Measurements from ENCODE around the gene NOX1. TPM values are rescaled to one million over a fixed set of nuclear protein-coding genes. Genes with fewer than 3 reads are reported as not detected.

NOX1 gene
- total and polyA plus RNA-seq, 2 of the 13 experiments (the other 11 are each of a cell fraction or from before 2014, with no cell fraction given) = 0.07 TPM; not detected in 1

DNA sequence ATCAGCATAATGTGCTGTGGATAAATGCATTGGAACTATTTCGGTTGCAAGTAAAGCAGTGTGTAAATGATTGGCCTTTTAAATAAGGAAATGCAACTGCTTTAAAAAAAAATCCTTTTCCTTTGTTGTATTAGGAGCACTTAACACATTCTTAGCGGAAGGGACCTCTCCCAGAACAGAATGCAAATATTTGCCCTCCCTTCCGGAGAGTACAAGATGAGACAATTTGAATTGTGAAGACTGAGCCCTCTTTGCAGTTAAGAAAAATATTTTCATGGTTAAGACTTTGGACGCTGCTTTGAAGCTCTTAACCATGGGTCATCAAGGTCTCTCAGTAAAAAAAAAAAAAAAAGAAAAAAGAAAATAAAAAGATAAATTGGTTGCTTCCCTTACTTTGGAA is 9.5 kb upstream of the NOX1 start (continued):
- TF ChIP-seq, protein P1, sequence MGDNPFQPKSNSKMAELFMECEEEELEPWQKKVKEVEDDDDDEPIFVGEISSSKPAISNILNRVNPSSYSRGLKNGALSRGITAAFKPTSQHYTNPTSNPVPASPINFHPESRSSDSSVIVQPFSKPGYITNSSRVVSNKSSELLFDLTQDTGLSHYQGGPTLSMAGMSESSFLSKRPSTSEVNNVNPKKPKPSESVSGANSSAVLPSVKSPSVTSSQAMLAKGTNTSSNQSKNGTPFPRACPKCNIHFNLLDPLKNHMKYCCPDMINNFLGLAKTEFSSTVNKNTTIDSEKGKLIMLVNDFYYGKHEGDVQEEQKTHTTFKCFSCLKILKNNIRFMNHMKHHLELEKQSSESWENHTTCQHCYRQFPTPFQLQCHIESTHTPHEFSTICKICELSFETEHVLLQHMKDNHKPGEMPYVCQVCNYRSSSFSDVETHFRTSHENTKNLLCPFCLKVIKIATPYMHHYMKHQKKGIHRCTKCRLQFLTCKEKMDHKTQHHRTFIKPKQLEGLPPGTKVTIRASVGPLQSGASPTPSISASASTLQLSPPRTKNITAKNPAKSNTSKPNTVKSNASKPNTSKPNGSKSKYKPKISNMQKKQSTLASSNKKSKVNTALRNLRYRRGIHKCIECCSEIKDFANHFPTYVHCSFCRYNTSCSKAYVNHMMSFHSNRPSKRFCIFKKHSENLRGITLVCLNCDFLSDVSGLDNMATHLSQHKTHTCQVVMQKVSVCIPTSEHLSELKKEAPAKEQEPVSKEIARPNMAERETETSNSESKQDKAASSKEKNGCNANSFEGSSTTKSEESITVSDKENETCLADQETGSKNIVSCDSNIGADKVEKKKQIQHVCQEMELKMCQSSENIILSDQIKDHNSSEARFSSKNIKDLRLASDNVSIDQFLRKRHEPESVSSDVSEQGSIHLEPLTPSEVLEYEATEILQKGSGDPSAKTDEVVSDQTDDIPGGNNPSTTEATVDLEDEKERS (CRISPR knock-in tag; IDR thresholded peaks at IDR 0.05) = no peak
- no peak for TF ChIP-seq PCBP1 (IDR thresholded peaks at IDR 0.05; ENCODE audit: borderline replicate concordance, low read depth, low read length)
- TF ChIP-seq, protein P2, sequence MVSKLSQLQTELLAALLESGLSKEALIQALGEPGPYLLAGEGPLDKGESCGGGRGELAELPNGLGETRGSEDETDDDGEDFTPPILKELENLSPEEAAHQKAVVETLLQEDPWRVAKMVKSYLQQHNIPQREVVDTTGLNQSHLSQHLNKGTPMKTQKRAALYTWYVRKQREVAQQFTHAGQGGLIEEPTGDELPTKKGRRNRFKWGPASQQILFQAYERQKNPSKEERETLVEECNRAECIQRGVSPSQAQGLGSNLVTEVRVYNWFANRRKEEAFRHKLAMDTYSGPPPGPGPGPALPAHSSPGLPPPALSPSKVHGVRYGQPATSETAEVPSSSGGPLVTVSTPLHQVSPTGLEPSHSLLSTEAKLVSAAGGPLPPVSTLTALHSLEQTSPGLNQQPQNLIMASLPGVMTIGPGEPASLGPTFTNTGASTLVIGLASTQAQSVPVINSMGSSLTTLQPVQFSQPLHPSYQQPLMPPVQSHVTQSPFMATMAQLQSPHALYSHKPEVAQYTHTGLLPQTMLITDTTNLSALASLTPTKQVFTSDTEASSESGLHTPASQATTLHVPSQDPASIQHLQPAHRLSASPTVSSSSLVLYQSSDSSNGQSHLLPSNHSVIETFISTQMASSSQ (IDR thresholded peaks at IDR 0.05; ENCODE audit: low read depth) = no peak
- TF ChIP-seq, protein P2 (CRISPR knock-in tag; IDR thresholded peaks at IDR 0.05; ENCODE audit: borderline replicate concordance) = no peak
- peak; percentile 56; the same call in 1 of the 2 replicates for TF ChIP-seq NR2F2 (IDR thresholded peaks at IDR 0.05; ENCODE audit: borderline replicate concordance, low read depth)
- TF ChIP-seq, protein P3, sequence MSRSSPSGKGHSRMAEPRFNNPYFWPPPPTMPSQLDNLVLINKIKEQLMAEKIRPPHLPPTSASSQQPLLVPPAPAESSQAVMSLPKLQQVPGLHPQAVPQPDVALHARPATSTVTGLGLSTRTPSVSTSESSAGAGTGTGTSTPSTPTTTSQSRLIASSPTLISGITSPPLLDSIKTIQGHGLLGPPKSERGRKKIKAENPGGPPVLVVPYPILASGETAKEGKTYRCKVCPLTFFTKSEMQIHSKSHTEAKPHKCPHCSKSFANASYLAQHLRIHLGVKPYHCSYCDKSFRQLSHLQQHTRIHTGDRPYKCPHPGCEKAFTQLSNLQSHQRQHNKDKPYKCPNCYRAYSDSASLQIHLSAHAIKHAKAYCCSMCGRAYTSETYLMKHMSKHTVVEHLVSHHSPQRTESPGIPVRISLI (CRISPR knock-in tag; IDR thresholded peaks at IDR 0.05; ENCODE audit: borderline replicate concordance) = peak; percentile 83
- no peak for TF ChIP-seq TBX2 (CRISPR knock-in tag; IDR thresholded peaks at IDR 0.05; ENCODE audit: borderline replicate concordance)
- no peak for TF ChIP-seq KLF15 (CRISPR knock-in tag; IDR thresholded peaks at IDR 0.05; ENCODE audit: borderline replicate concordance)
- no peak for TF ChIP-seq ZNF577 (CRISPR knock-in tag; IDR thresholded peaks at IDR 0.05; ENCODE audit: borderline replicate concordance, low read depth)
- TF ChIP-seq, protein P4, sequence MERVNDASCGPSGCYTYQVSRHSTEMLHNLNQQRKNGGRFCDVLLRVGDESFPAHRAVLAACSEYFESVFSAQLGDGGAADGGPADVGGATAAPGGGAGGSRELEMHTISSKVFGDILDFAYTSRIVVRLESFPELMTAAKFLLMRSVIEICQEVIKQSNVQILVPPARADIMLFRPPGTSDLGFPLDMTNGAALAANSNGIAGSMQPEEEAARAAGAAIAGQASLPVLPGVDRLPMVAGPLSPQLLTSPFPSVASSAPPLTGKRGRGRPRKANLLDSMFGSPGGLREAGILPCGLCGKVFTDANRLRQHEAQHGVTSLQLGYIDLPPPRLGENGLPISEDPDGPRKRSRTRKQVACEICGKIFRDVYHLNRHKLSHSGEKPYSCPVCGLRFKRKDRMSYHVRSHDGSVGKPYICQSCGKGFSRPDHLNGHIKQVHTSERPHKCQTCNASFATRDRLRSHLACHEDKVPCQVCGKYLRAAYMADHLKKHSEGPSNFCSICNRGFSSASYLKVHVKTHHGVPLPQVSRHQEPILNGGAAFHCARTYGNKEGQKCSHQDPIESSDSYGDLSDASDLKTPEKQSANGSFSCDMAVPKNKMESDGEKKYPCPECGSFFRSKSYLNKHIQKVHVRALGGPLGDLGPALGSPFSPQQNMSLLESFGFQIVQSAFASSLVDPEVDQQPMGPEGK (CRISPR knock-in tag; IDR thresholded peaks at IDR 0.05) = no peak
- no peak for TF ChIP-seq ZFP36L1 (CRISPR knock-in tag; IDR thresholded peaks at IDR 0.05)
- no peak for TF ChIP-seq ZFX (CRISPR knock-in tag; IDR thresholded peaks at IDR 0.05; ENCODE audit: low read depth)
- peak; percentile 82 for TF ChIP-seq ISL2 (CRISPR knock-in tag; IDR thresholded peaks at IDR 0.05)
- TF ChIP-seq ETV5 (CRISPR knock-in tag; IDR thresholded peaks at IDR 0.05; ENCODE audit: borderline replicate concordance) = peak; percentile 67; the same call in 1 of the 2 replicates
- TF ChIP-seq MBNL3 (CRISPR knock-in tag; conservative IDR thresholded peaks at IDR 0.05) = no peak
- no peak for TF ChIP-seq ZSCAN22 (CRISPR knock-in tag; IDR thresholded peaks at IDR 0.05)
- TF ChIP-seq, protein P5, sequence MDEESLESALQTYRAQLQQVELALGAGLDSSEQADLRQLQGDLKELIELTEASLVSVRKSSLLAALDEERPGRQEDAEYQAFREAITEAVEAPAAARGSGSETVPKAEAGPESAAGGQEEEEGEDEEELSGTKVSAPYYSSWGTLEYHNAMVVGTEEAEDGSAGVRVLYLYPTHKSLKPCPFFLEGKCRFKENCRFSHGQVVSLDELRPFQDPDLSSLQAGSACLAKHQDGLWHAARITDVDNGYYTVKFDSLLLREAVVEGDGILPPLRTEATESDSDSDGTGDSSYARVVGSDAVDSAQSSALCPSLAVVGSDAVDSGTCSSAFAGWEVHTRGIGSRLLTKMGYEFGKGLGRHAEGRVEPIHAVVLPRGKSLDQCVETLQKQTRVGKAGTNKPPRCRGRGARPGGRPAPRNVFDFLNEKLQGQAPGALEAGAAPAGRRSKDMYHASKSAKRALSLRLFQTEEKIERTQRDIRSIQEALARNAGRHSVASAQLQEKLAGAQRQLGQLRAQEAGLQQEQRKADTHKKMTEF (CRISPR knock-in tag; IDR thresholded peaks at IDR 0.05) = no peak
- TF ChIP-seq HOXA5 (CRISPR knock-in tag; IDR thresholded peaks at IDR 0.05) = no peak
